HG03025 (cell line): ENCODE results near the gene GLYR1.
"Not testable (repeated sequence)": the region's sequence is repeated elsewhere in the genome, so short reads cannot be mapped to it uniquely, and the experiment has no call there.

Source experiments
- ATAC-seq: cut with Tn5 transposase; IDR thresholded peaks from one replicate; pipeline ENCODE4 v1.9.1; 2021; ENCODE audit warnings: mild to moderate bottlenecking, moderate library complexity; ENCODE audit not compliant: unreplicated experiment, low FRiP score

Gene GLYR1

GRCh38 chr16:4846901-4847773, at the start of gene GLYR1, which contains the start of gene UBN1:
Gene GLYR1, minus strand, starts transcription at chr16:4847288. Its CDS starts 23 bp downstream, at chr16:4847265.
Gene UBN1, plus strand, starts transcription at chr16:4847481. Its CDS starts 5,437 bp downstream, at chr16:4852918.
- ATAC-seq, result peak; percentile 87

- not testable (repeated sequence) for ATAC-seq
These were observed 49.7 kb upstream of the GLYR1 start for GRCh38 chr16:4896761-4897160.

GRCh38 chr16:4895366-4895765, 48.3 kb upstream of the GLYR1 start:
- no peak for ATAC-seq

GRCh38 chr16:4894276-4895150, 47.4 kb upstream of the GLYR1 start:
- ATAC-seq, result no peak

GRCh38 chr16:4893103-4893862, 46.2 kb upstream of the GLYR1 start:
- no peak for ATAC-seq

- ATAC-seq, result no peak
These were observed 45.4 kb upstream of the GLYR1 start for GRCh38 chr16:4892361-4893102.

GRCh38 chr16:4891886-4892216, 44.8 kb upstream of the GLYR1 start:
- ATAC-seq, result no peak

GRCh38 chr16:4891097-4891885, 44.2 kb upstream of the GLYR1 start:
- no peak for ATAC-seq

- no peak for ATAC-seq
These were observed 43.6 kb upstream of the GLYR1 start for GRCh38 chr16:4890686-4891085.

GRCh38 chr16:4890026-4890425, 42.9 kb upstream of the GLYR1 start:
- ATAC-seq, result no peak

- no peak for ATAC-seq
These were observed 41.5 kb upstream of the GLYR1 start for GRCh38 chr16:4888428-4889135.

- ATAC-seq, result no peak
These were observed 39.1 kb upstream of the GLYR1 start for GRCh38 chr16:4886151-4886550.

- ATAC-seq, result no peak
These were observed 38.1 kb upstream of the GLYR1 start for GRCh38 chr16:4884972-4885874.

- ATAC-seq, result no peak
These were observed 37.1 kb upstream of the GLYR1 start for GRCh38 chr16:4884209-4884608.

- no peak for ATAC-seq
These were observed 36.4 kb upstream of the GLYR1 start for GRCh38 chr16:4883501-4883900.

- no peak for ATAC-seq
These were observed 35.7 kb upstream of the GLYR1 start for GRCh38 chr16:4882633-4883285.

GRCh38 chr16:4882000-4882632, 35.0 kb upstream of the GLYR1 start:
- no peak for ATAC-seq
